HEK293 (cell line): ENCODE measurements around the gene SLC2A9.

Source experiments
- CTCF ChIA-PET: fragments of 350-600 bp; formaldehyde crosslinking; extraction: SDS; loops from one replicate; lab custom pipeline; 2021; ENCODE audit warnings: antibody characterized with exemption; lab: Yijun Ruan, JAX
- POLR2A ChIA-PET: fragments of 300-600 bp; formaldehyde crosslinking; extraction: SDS; loops from one replicate; lab custom pipeline; 2020; ENCODE audit warnings: antibody characterized with exemption, inconsistent platforms; lab: Yijun Ruan, JAX
- H3K27ac ChIP-seq: fragments of 200-500 bp; sonication (Bioruptor generic); 2 replicates; pipeline ENCODE4 v1.5.1; 2014; ENCODE audit warnings: low read depth, low read length, control low read depth, inconsistent platforms; ENCODE audit errors: extremely low read depth
- H3K36me3 ChIP-seq, 2 experiments: fragments of 200-500 bp in 1 of 2; sonication (Bioruptor generic) in 1 of 2; 1 replicate in 1 of 2; 2 replicates in 1 of 2; pipeline ENCODE4 v1.5.1; 2014 to 2017; ENCODE audit warnings: inconsistent platforms in 2 of 2, low read length in 2 of 2; ENCODE audit not compliant: control insufficient read depth in 2 of 2, insufficient read depth in 1 of 2
- H3K4me1 ChIP-seq: fragments of 200-500 bp; sonication (Bioruptor generic); 2 replicates; pipeline ENCODE4 v1.5.1; 2014; ENCODE audit warnings: mild to moderate bottlenecking, low read length, inconsistent platforms; ENCODE audit not compliant: control insufficient read depth, insufficient read depth
- H3K4me3 ChIP-seq: 2 replicates; pipeline ENCODE4 v1.5.1; 2011; ENCODE audit warnings: low read depth, mild to moderate bottlenecking, control low read depth, low read length, moderate library complexity
- H3K9me3 ChIP-seq: fragments of 200-500 bp; sonication (Bioruptor generic); 2 replicates; pipeline ENCODE4 v1.5.1; 2014; ENCODE audit warnings: low read depth, low read length, inconsistent platforms; ENCODE audit not compliant: control insufficient read depth, insufficient read depth
- KLF1 ChIP-seq: fragments of 450-650 bp; formaldehyde crosslinking; IDR thresholded peaks from 2 replicates; pipeline ENCODE4 v1.5.1; 2016; ENCODE audit warnings: missing biosample characterization, missing genetic modification characterization
- SALL2 ChIP-seq: fragments of 450-650 bp; formaldehyde crosslinking; IDR thresholded peaks from 2 replicates; pipeline ENCODE4 v1.5.0; 2017; ENCODE audit warnings: missing biosample characterization, mild to moderate bottlenecking, missing genetic modification characterization, borderline replicate concordance
- SETDB1 ChIP-seq: IDR thresholded peaks from one replicate; pipeline ENCODE4 v1.6.1; 2017; ENCODE audit warnings: mild to moderate bottlenecking, low read length, moderate library complexity, mixed read lengths; ENCODE audit not compliant: insufficient read length
- ZNF133 ChIP-seq: fragments of 450-650 bp; formaldehyde crosslinking; IDR thresholded peaks from 2 replicates; pipeline ENCODE4 v1.5.1; 2016; ENCODE audit warnings: missing biosample characterization, missing genetic modification characterization
- ZNF16 ChIP-seq: fragments of 450-650 bp; formaldehyde crosslinking; IDR thresholded peaks from 2 replicates; pipeline ENCODE4 v1.5.1; 2016; ENCODE audit warnings: low read depth, missing biosample characterization, missing genetic modification characterization
- ZNF626 ChIP-seq: fragments of 450-650 bp; sonication (Bioruptor Pico); formaldehyde crosslinking; IDR thresholded peaks from 2 replicates; pipeline ENCODE4 v1.5.1; 2018; ENCODE audit warnings: missing biosample characterization, missing genetic modification characterization, inconsistent platforms
- ZNF830 ChIP-seq: fragments of 450-650 bp; IDR thresholded peaks from 2 replicates; pipeline ENCODE4 v1.5.0; 2018; ENCODE audit warnings: missing biosample characterization, missing genetic modification characterization, low read depth, mild to moderate bottlenecking, moderate library complexity
- TF ChIP-seq, protein P1 (sequence below): fragments of 450-650 bp; IDR thresholded peaks from 2 replicates; pipeline ENCODE4 v1.5.1; 2018; ENCODE audit warnings: missing biosample characterization, mild to moderate bottlenecking, missing genetic modification characterization
- TF ChIP-seq, protein P2 (sequence below): fragments of 450-650 bp; formaldehyde crosslinking; conservative IDR thresholded peaks from 2 replicates; pipeline ENCODE4 v1.5.1; 2016; ENCODE audit warnings: low read depth, missing biosample characterization, missing genetic modification characterization
- TF ChIP-seq, protein P3 (sequence below): fragments of 450-650 bp; formaldehyde crosslinking; IDR thresholded peaks from 2 replicates; pipeline ENCODE4 v1.5.1; 2016; ENCODE audit warnings: missing biosample characterization, missing genetic modification characterization
- TF ChIP-seq, protein P4 (sequence below): fragments of 450-650 bp; formaldehyde crosslinking; IDR thresholded peaks from 2 replicates; pipeline ENCODE4 v1.5.1; 2016; ENCODE audit warnings: missing biosample characterization, missing genetic modification characterization, low read depth

Gene SLC2A9

DNA sequence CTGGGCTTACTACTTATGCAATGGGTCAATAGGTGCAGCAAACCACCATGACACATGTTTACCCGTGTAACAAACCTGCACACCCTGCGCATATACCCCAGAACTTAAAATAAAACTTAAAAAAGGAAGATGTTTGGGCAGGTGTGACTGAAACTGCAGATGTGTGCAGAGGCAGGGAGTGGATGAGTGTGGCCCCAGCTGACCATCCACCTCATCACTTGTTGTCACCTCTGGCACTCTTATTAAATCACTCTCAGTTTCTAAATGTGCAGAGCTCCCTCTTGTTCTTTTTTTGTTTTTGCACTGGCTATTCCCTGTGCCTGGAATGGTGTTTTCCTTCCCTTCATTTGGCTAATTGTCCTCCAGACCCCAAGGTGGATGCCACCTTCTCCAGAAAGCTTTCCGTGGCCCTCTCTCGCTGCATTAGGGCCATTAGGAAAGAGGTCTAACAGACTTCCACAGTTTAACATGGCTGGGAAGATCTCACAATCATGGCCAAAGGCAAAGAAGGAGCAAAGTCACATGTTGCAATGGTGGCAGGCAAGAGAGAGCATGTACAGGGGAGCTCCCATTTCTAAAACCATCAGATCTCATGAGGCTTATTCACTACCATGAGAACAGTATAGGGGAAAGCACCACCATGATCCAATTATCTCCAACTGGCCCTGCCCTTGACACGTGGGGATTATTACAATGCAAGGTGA, 58.5 kb downstream of the SLC2A9 start (continued):
- TF ChIP-seq ZNF16, result no peak

DNA sequence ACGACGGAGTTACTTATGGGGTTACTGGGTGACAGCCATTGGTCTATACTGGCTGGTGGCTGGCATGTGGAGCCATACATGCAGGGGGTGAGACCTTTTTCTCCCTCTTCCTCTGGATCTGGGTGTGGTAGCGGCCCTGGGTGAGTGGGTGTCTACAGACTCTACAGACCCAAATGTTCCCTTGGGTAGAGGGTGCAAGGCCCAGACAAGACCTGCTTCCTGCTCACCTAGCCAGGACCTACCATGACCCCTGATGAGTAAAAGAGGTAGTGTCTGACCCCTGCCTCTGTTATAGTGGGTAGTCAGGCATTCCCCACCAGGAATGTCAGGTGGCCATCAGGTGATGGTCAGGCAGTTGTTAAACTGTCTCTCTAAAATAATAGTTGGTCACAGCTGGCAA, 66.8 kb downstream of the SLC2A9 start:
- H3K27ac ChIP-seq, result no peak overlapping the region
- no peak overlapping the region for H3K4me3 ChIP-seq
- CTCF ChIA-PET, result interaction anchor here (0.6 kb wide), 1 partner anchor 1934 kb away, joined by 4 read pairs; no protein-coding TSS in a partner anchor
- TF ChIP-seq, protein P1, sequence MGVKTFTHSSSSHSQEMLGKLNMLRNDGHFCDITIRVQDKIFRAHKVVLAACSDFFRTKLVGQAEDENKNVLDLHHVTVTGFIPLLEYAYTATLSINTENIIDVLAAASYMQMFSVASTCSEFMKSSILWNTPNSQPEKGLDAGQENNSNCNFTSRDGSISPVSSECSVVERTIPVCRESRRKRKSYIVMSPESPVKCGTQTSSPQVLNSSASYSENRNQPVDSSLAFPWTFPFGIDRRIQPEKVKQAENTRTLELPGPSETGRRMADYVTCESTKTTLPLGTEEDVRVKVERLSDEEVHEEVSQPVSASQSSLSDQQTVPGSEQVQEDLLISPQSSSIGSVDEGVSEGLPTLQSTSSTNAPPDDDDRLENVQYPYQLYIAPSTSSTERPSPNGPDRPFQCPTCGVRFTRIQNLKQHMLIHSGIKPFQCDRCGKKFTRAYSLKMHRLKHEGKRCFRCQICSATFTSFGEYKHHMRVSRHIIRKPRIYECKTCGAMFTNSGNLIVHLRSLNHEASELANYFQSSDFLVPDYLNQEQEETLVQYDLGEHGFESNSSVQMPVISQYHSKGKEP (tag by site-specific recombination), result no peak
- TF ChIP-seq, protein P2, sequence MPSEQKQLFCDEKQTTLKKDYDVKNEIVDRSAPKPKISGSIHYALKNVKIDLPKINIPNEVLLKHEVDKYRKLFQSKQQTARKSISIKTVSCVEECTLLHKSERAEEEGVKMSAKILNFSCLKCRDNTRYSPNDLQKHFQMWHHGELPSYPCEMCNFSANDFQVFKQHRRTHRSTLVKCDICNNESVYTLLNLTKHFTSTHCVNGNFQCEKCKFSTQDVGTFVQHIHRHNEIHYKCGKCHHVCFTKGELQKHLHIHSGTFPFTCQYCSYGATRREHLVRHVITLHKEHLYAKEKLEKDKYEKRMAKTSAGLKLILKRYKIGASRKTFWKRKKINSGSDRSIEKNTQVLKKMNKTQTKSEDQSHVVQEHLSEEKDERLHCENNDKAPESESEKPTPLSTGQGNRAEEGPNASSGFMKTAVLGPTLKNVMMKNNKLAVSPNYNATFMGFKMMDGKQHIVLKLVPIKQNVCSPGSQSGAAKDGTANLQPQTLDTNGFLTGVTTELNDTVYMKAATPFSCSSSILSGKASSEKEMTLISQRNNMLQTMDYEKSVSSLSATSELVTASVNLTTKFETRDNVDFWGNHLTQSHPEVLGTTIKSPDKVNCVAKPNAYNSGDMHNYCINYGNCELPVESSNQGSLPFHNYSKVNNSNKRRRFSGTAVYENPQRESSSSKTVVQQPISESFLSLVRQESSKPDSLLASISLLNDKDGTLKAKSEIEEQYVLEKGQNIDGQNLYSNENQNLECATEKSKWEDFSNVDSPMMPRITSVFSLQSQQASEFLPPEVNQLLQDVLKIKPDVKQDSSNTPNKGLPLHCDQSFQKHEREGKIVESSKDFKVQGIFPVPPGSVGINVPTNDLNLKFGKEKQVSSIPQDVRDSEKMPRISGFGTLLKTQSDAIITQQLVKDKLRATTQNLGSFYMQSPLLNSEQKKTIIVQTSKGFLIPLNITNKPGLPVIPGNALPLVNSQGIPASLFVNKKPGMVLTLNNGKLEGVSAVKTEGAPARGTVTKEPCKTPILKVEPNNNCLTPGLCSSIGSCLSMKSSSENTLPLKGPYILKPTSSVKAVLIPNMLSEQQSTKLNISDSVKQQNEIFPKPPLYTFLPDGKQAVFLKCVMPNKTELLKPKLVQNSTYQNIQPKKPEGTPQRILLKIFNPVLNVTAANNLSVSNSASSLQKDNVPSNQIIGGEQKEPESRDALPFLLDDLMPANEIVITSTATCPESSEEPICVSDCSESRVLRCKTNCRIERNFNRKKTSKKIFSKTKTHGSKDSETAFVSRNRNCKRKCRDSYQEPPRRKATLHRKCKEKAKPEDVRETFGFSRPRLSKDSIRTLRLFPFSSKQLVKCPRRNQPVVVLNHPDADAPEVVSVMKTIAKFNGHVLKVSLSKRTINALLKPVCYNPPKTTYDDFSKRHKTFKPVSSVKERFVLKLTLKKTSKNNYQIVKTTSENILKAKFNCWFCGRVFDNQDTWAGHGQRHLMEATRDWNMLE (tag by site-specific recombination), result no peak
- no peak for TF ChIP-seq SETDB1
- TF ChIP-seq, all 188 proteins: peak for 0
- H3K36me3 ChIP-seq, result no peaks in the 10 kb centered on the region
- POLR2A ChIA-PET, result no interaction called here
- H3K4me1 ChIP-seq, result no peaks in the 10 kb centered on the region
- no peaks in the 10 kb centered on the region for H3K9me3 ChIP-seq

DNA sequence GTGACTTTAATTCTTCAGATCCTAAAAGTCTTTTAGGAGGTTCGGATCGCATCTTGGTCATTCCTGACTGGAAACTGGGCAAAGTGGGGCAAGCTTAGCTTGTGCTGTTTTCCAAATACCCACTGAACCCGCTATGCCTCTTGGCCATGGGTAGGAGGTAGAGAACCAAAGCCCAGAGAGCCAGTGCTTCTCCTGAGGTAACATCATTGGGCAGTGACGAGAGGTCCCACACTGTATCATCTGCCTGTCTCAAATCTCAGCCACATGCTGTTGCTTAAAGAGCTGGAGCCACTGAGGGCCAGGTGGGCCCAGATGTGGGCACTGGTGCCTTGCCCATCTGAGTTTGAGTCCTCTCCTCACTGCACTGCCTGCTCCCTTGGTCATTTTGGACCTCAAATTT, 68.2 kb downstream of the SLC2A9 start:
- POLR2A ChIA-PET, result interaction anchor here (0.7 kb wide), 1 partner anchor 10 kb away, joined by 3 read pairs; no protein-coding TSS in a partner anchor
- CTCF ChIA-PET, result no interaction called here
- H3K27ac ChIP-seq, result no peak overlapping the region
- H3K4me3 ChIP-seq, result no peak overlapping the region
- H3K9me3 ChIP-seq, result no peaks in the 10 kb centered on the region
- H3K36me3 ChIP-seq, result no peaks in the 10 kb centered on the region
- no peaks in the 10 kb centered on the region for H3K4me1 ChIP-seq
- TF ChIP-seq, protein P3, sequence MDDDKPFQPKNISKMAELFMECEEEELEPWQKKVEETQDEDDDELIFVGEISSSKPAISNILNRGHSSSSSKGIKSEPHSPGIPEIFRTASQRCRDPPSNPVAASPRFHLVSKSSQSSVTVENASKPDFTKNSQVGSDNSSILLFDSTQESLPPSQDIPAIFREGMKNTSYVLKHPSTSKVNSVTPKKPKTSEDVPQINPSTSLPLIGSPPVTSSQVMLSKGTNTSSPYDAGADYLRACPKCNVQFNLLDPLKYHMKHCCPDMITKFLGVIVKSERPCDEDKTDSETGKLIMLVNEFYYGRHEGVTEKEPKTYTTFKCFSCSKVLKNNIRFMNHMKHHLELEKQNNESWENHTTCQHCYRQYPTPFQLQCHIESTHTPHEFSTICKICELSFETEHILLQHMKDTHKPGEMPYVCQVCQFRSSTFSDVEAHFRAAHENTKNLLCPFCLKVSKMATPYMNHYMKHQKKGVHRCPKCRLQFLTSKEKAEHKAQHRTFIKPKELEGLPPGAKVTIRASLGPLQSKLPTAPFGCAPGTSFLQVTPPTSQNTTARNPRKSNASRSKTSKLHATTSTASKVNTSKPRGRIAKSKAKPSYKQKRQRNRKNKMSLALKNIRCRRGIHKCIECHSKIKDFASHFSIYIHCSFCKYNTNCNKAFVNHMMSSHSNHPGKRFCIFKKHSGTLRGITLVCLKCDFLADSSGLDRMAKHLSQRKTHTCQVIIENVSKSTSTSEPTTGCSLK (tag by site-specific recombination), result no peak
- TF ChIP-seq ZNF16, result no peak
- TF ChIP-seq ZNF626 (tag by site-specific recombination), result no peak
- TF ChIP-seq, protein P4, sequence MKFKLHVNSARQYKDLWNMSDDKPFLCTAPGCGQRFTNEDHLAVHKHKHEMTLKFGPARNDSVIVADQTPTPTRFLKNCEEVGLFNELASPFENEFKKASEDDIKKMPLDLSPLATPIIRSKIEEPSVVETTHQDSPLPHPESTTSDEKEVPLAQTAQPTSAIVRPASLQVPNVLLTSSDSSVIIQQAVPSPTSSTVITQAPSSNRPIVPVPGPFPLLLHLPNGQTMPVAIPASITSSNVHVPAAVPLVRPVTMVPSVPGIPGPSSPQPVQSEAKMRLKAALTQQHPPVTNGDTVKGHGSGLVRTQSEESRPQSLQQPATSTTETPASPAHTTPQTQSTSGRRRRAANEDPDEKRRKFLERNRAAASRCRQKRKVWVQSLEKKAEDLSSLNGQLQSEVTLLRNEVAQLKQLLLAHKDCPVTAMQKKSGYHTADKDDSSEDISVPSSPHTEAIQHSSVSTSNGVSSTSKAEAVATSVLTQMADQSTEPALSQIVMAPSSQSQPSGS (tag by site-specific recombination), result no peak
- no peak for TF ChIP-seq KLF1 (tag by site-specific recombination)
- no peak for TF ChIP-seq SALL2
- TF ChIP-seq, protein P2 (tag by site-specific recombination), result no peak
- TF ChIP-seq ZNF830 (tag by site-specific recombination), result no peak
- TF ChIP-seq, protein P1 (tag by site-specific recombination), result no peak
- no peak for TF ChIP-seq ZNF133 (tag by site-specific recombination)
